K562 (cell line): ENCODE data around the gene ID2. TPM values are rescaled to one million over a fixed set of nuclear protein-coding genes. Genes with fewer than 3 reads are reported as not detected.
A peak's percentile ranks its signal among the peaks of the same experiment; 100 is the strongest.

Experiments
- BHLHE40 ChIP-seq: IDR thresholded peaks from 2 replicates; pipeline ENCODE4 v1.6.1; 2011; ENCODE audit warnings: low read length, improper control_type of control experiment
- E2F6 ChIP-seq, 2 experiments: IDR thresholded peaks; 2 replicates each; pipeline ENCODE4 v1.6.1; 2011; ENCODE audit warnings: borderline replicate concordance in 1 of 2, control low read depth in 1 of 2, low read depth in 1 of 2, low read length in 1 of 2, mild to moderate bottlenecking in 1 of 2, mixed read lengths in 1 of 2, moderate library complexity in 1 of 2; ENCODE audit not compliant: insufficient read depth in 1 of 2, insufficient read length in 1 of 2, poor library complexity in 1 of 2, severe bottlenecking in 1 of 2; ENCODE audit errors: extremely low read depth in 1 of 2
- HMGXB4 ChIP-seq: sonication (generic); formaldehyde crosslinking; IDR thresholded peaks from 2 replicates; pipeline ENCODE4 v1.8.1; 2023; ENCODE audit warnings: mild to moderate bottlenecking, missing genetic modification reagents
- MTA3 ChIP-seq: fragments of 450-650 bp; formaldehyde crosslinking; IDR thresholded peaks from 2 replicates; pipeline ENCODE4 v1.6.1; 2017; ENCODE audit warnings: mild to moderate bottlenecking, borderline replicate concordance
- NEUROD1 ChIP-seq: fragments of 150-350 bp; IDR thresholded peaks from 2 replicates; pipeline ENCODE4 v1.6.1; 2014; ENCODE audit warnings: borderline replicate concordance, low read length, low read depth; ENCODE audit not compliant: partially characterized antibody
- NR1H2 ChIP-seq: sonication (generic); formaldehyde crosslinking; IDR thresholded peaks from 2 replicates; pipeline ENCODE4 v1.4.0; 2020; ENCODE audit warnings: mild to moderate bottlenecking, missing genetic modification reagents
- SAFB ChIP-seq: fragments of 200-400 bp; formaldehyde crosslinking; IDR thresholded peaks from 2 replicates; pipeline ENCODE4 v1.6.1; 2017; ENCODE audit warnings: low read depth, low read length, borderline replicate concordance
- SMC3 ChIP-seq: conservative IDR thresholded peaks from 2 replicates; pipeline ENCODE4 v1.6.1; 2011; ENCODE audit warnings: low read depth, low read length, improper control_type of control experiment; ENCODE audit not compliant: insufficient read depth
- TFAP4 ChIP-seq: sonication (generic); formaldehyde crosslinking; IDR thresholded peaks from 2 replicates; pipeline ENCODE4 v1.8.0; 2022; ENCODE audit warnings: missing genetic modification reagents, mild to moderate bottlenecking, moderate library complexity, borderline replicate concordance
- U2AF1 ChIP-seq: fragments of 200-400 bp; formaldehyde crosslinking; optimal IDR thresholded peaks from 2 replicates; pipeline ENCODE3; 2017; ENCODE audit warnings: mild to moderate bottlenecking, low read depth, low read length, moderate library complexity
- XRCC3 ChIP-seq: fragments of 450-650 bp; IDR thresholded peaks from 2 replicates; pipeline ENCODE4 v1.6.1; 2017; ENCODE audit warnings: mild to moderate bottlenecking, moderate library complexity
- ZBTB11 ChIP-seq, 3 experiments: fragments of 200-800 bp in 1 of 3; fragments of 250-450 bp in 1 of 3; fragments of 450-650 bp in 1 of 3; sonication (Bioruptor Pico) in 1 of 3; sonication (Bioruptor generic) in 1 of 3; formaldehyde crosslinking in 1 of 3; IDR thresholded peaks; 2 replicates each; pipeline versions ENCODE4 v1.6.1 to v1.8.0; 2016 to 2022; ENCODE audit warnings: mild to moderate bottlenecking in 2 of 3, missing genetic modification characterization in 2 of 3, missing compliant biosample characterization in 1 of 3, moderate library complexity in 1 of 3
- ZBTB17 ChIP-seq: fragments of 450-650 bp; formaldehyde crosslinking; IDR thresholded peaks from 2 replicates; pipeline ENCODE4 v1.4.0; 2020; ENCODE audit warnings: mild to moderate bottlenecking
- ZC3H11A ChIP-seq: IDR thresholded peaks from 2 replicates; pipeline ENCODE4 v1.6.1; 2012; ENCODE audit warnings: low read depth, low read length, improper control_type of control experiment
- ZNF143 ChIP-seq: sonication (generic); formaldehyde crosslinking; IDR thresholded peaks from 2 replicates; pipeline ENCODE4 v1.9.0; 2022; ENCODE audit warnings: mild to moderate bottlenecking, missing genetic modification reagents
- ZNF766 ChIP-seq: fragments of 200-800 bp; sonication (Bioruptor generic); conservative IDR thresholded peaks from 2 replicates; pipeline ENCODE4 v1.6.1; 2016; ENCODE audit warnings: missing genetic modification characterization, missing compliant biosample characterization
- polyA plus RNA-seq, 8 experiments: library from polyadenylated mRNA; depleted of rRNA in 4 of 8; stranded (reverse) in 5 of 8; unstranded in 3 of 8; fragments of >200 nt; fragmentation: Nextera tagmentation in 2 of 8; fragmentation: Illumina TruSeq in 1 of 8; extraction: Ambion mirVana in 2 of 8; extraction: Trizol in 1 of 8; gene quantifications; 2 replicates each; pipeline versions ENCODE4 v1.2.1 to v1.2.3, GENCODE V29; 2011 to 2014; ENCODE audit warnings: inconsistent platforms in 1 of 8, missing spikeins in 1 of 8
- total RNA-seq, 7 experiments: library from RNA; depleted of rRNA in 6 of 7; stranded (reverse); fragments of >200 nt in 6 of 7; fragmentation: Illumina TruSeq in 2 of 7; extraction: Trizol in 2 of 7; gene quantifications; 2 replicates each; pipeline versions ENCODE4 v1.2.1 to v1.2.3, GENCODE V29; 2011 to 2021; ENCODE audit warnings: low replicate concordance in 1 of 7

ID2 gene
- total and polyA plus RNA-seq, 9 of the 15 experiments (the other 6 are each of a cell fraction or from before 2014, with no cell fraction given), result 8.0 to 35.7 (median 16.6) TPM

- TF ChIP-seq HMGXB4 (CRISPR knock-in tag) (peak; percentile 82; the same call in 1 of the 2 replicates), U2AF1 (peak; percentile 36), SAFB (peak; percentile 50; the same call in 1 of the 2 replicates), NEUROD1 (peak; percentile 28), TFAP4 (CRISPR knock-in tag) (peak; percentile 54; the same call in 1 of the 2 replicates), ZNF766 (CRISPR knock-in tag) (0 out of 2 replicates have a peak, but pooled peaks have one; percentile 48), ZBTB11 (CRISPR knock-in tag; IDR thresholded peaks at IDR 0.05) (0 out of 6 replicates have a peak, but pooled peaks of 1 of the 3 experiments have one; percentile 23), MTA3 (peak; percentile 72; the same call in 1 of the 2 replicates), ZNF143 (CRISPR knock-in tag) (no peak), NR1H2 (0 out of 2 replicates have a peak, but pooled peaks have one; percentile 72), ZBTB17 (CRISPR knock-in tag) (0 out of 2 replicates have a peak, but pooled peaks have one; percentile 35), E2F6 (IDR thresholded peaks at IDR 0.05; ENCODE audit: borderline replicate concordance in 1 of 2, extremely low read depth in 1 of 2, insufficient read depth in 1 of 2, insufficient read length in 1 of 2, low read depth in 1 of 2, low read length in 1 of 2, poor library complexity in 1 of 2, severe bottlenecking in 1 of 2) (peak; percentile 27 to 87), SMC3 (peak; percentile 96), BHLHE40 (0 out of 2 replicates have a peak, but pooled peaks have one; percentile 9), ZC3H11A (no peak), XRCC3 (no peak)
These were observed 4.0 kb downstream of the ID2 start (continued) for GRCh38 chr2:8685697-8686358.
